ENCODE results near the gene ZCWPW1.
A peak's percentile ranks its signal among the peaks of the same experiment; 100 is the strongest.

The ZCWPW1 gene

GRCh38 chr7:100431286-100431735 lies 2.8 kb upstream of the ZCWPW1 start:
- peaks cover 42% of the 10 kb centered on the region for H3K36me3 ChIP-seq (ENCODE audit: insufficient read depth, low read length)
- peaks cover 2% of the 10 kb centered on the region; the same call in 1 of the 2 replicates for H3K9me3 ChIP-seq (ENCODE audit: low read depth, low read length)
- DNase-seq (ENCODE audit: low read depth, low spot score): no peak
- peak overlapping the region; percentile 100 for H3K9ac ChIP-seq (ENCODE audit: insufficient read length)
- peak overlapping the region; percentile 97 for H3K4me3 ChIP-seq
- peak overlapping the region; percentile 75 for H3K27ac ChIP-seq
- TF ChIP-seq EZH2 (IDR thresholded peaks at IDR 0.05) (no peak), POLR2AphosphoS5 (IDR thresholded peaks at IDR 0.05; ENCODE audit: borderline replicate concordance, low read depth, low read length) (peak; percentile 18; the same call in 1 of the 2 replicates)

- Histone ChIP-seq H3K9me3 (ENCODE audit: low read depth, low read length) (peaks cover 2% of the 10 kb centered on the region; the same call in 1 of the 2 replicates), H3K9ac (ENCODE audit: insufficient read length) (peak overlapping the region; percentile 100), H3K4me3 (peak overlapping the region; percentile 97), H3K36me3 (ENCODE audit: insufficient read depth, low read length) (peaks cover 42% of the 10 kb centered on the region), H3K27ac (peak overlapping the region; percentile 100)
- no peak for DNase-seq (ENCODE audit: low read depth, low spot score)
- no peak for TF ChIP-seq EZH2 (IDR thresholded peaks at IDR 0.05)
- TF ChIP-seq POLR2AphosphoS5 (IDR thresholded peaks at IDR 0.05; ENCODE audit: borderline replicate concordance, low read depth, low read length): 0 out of 2 replicates have a peak, but pooled peaks have one; percentile 25
Observed at GRCh38 chr7:100430493-100431285, 2.2 kb upstream of the ZCWPW1 start.

GRCh38 chr7:100429637-100430492 lies 1.4 kb upstream of the ZCWPW1 start, which contains the start of gene MEPCE:
TSS of gene MEPCE (plus strand) at chr7:100429831. CDS start at chr7:100430019, 188 bp downstream.
- H3K36me3 ChIP-seq (ENCODE audit: insufficient read depth, low read length): peaks cover 39% of the 10 kb centered on the region
- peaks cover 2% of the 10 kb centered on the region; the same call in 1 of the 2 replicates for H3K9me3 ChIP-seq (ENCODE audit: low read depth, low read length)
- peak within 1 kb of the TSS; percentile 97 for H3K4me3 ChIP-seq
- peak within 1 kb of the TSS; percentile 100 for H3K9ac ChIP-seq (ENCODE audit: insufficient read length)
- peak within 1 kb of the TSS; percentile 100 for H3K27ac ChIP-seq
- peak; percentile 81 for DNase-seq (ENCODE audit: low read depth, low spot score)
- TF ChIP-seq POLR2AphosphoS5 (IDR thresholded peaks at IDR 0.05; ENCODE audit: borderline replicate concordance, low read depth, low read length) (peak; percentile 54), EZH2 (IDR thresholded peaks at IDR 0.05) (no peak)

- DNase-seq (ENCODE audit: low read depth, low spot score): peak; percentile 98
- H3K9me3 ChIP-seq (ENCODE audit: low read depth, low read length): peaks cover 2% of the 10 kb centered on the region; the same call in 1 of the 2 replicates
- TF ChIP-seq FOXP2 (optimal IDR thresholded peaks at IDR 0.05; ENCODE audit: control extremely low read depth, extremely low read length, insufficient read depth) (no peak), POLR2AphosphoS5 (IDR thresholded peaks at IDR 0.05; ENCODE audit: borderline replicate concordance, low read depth, low read length) (peak; percentile 92)
- H3K27ac ChIP-seq: peak overlapping the region; percentile 100
- H3K4me3 ChIP-seq: peak overlapping the region; percentile 97
- H3K9ac ChIP-seq (ENCODE audit: insufficient read length): peak overlapping the region; percentile 100
- H3K36me3 ChIP-seq (ENCODE audit: insufficient read depth, low read length): peaks cover 32% of the 10 kb centered on the region
Observed at GRCh38 chr7:100428967-100429636, 599 bp upstream of the ZCWPW1 start.

- Histone ChIP-seq H3K27ac (peak overlapping the region; percentile 100), H3K9me3 (ENCODE audit: low read depth, low read length) (peaks cover 2% of the 10 kb centered on the region; the same call in 1 of the 2 replicates), H3K9ac (ENCODE audit: insufficient read length) (no peak overlapping the region), H3K36me3 (ENCODE audit: insufficient read depth, low read length) (peaks cover 19% of the 10 kb centered on the region; the same call in 1 of the 2 replicates), H3K4me3 (peak overlapping the region; percentile 97)
- TF ChIP-seq FOXP2 (optimal IDR thresholded peaks at IDR 0.05; ENCODE audit: control extremely low read depth, extremely low read length, insufficient read depth): no peak
- DNase-seq (ENCODE audit: low read depth, low spot score): no peak
Observed at GRCh38 chr7:100427762-100428198, 723 bp downstream of the ZCWPW1 start.

- Histone ChIP-seq H3K9me3 (ENCODE audit: low read depth, low read length) (peaks cover 2% of the 10 kb centered on the region; the same call in 1 of the 2 replicates), H3K9ac (ENCODE audit: insufficient read length) (no peak overlapping the region)
Observed at GRCh38 chr7:100426516-100426915, 2.0 kb downstream of the ZCWPW1 start.

GRCh38 chr7:100425347-100425746 lies 3.2 kb downstream of the ZCWPW1 start:
- DNase-seq (ENCODE audit: low read depth, low spot score): no peak
- Histone ChIP-seq H3K9ac (ENCODE audit: insufficient read length) (no peak overlapping the region), H3K27ac (peak overlapping the region; percentile 82), H3K36me3 (ENCODE audit: insufficient read depth, low read length) (no peaks in the 10 kb centered on the region), H3K9me3 (ENCODE audit: low read depth, low read length) (peaks cover 2% of the 10 kb centered on the region; the same call in 1 of the 2 replicates), H3K4me3 (no peak overlapping the region)
- TF ChIP-seq FOXP2 (optimal IDR thresholded peaks at IDR 0.05; ENCODE audit: control extremely low read depth, extremely low read length, insufficient read depth) (no peak), EZH2 (IDR thresholded peaks at IDR 0.05) (no peak), POLR2AphosphoS5 (IDR thresholded peaks at IDR 0.05; ENCODE audit: borderline replicate concordance, low read depth, low read length) (no peak)

More at GRCh38 chr7:100426516-100426915, 2.0 kb downstream of the ZCWPW1 start:
- Histone ChIP-seq H3K4me3 (no peak overlapping the region), H3K27ac (no peak overlapping the region), H3K36me3 (ENCODE audit: insufficient read depth, low read length) (peaks cover 10% of the 10 kb centered on the region; the same call in 1 of the 2 replicates)
- TF ChIP-seq FOXP2 (optimal IDR thresholded peaks at IDR 0.05; ENCODE audit: control extremely low read depth, extremely low read length, insufficient read depth): no peak
- no peak for TF ChIP-seq POLR2AphosphoS5 (IDR thresholded peaks at IDR 0.05; ENCODE audit: borderline replicate concordance, low read depth, low read length)
- no peak for TF ChIP-seq EZH2 (IDR thresholded peaks at IDR 0.05)
- DNase-seq (ENCODE audit: low read depth, low spot score): no peak

Data from SK-N-MC (cell line).